Stimulated activated CD8-positive, alpha-beta memory T cell treated with anti-CD3 and anti-CD28 coated beads, Interleukin-15, amount 100 ng/mL, for 4 hours (primary cell): ENCODE data around the gene SIGMAR1.

Experiments used
- DNase-seq, 2 donors: peaks; one replicate each; pipeline ENCODE4 v3.0.0-alpha.2; 2020; ENCODE audit warnings: low read depth in 2 of 2

Gene SIGMAR1

DNA sequence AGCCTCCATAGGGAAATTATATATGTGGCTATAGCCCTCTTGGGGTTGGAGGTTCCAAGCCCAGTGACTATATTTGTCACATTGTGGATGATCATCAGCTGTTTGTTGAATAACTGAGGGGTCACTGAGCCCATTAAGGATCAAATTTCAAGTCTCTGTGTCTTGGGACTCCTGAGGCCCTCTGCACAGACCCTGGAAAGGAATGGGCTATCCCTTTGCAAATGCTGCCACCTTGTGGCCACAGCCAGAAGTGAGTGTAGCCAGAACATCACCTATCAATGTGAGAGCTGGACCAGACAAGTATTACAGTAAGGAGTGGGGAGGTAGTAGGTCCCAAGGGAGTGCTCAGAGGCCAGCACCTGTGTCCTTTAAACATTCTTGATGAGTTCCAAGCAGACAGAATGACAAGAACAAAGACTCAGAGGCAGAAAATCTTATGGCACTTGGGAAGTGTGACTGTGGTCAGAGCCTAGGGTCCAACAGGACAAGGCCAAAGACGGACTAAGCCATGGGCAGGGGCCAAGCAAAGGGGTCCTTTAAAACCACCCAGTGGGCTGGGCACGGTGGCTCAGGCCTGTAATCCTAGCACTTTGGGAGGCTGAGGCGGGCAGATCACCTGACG is 33.9 kb downstream of the SIGMAR1 start:
- DNase-seq, result peak; percentile 53 to 61

- no peak for DNase-seq
Observed at GRCh38 chr9:34601937-34602573, 35.5 kb downstream of the SIGMAR1 start.

- no peak for DNase-seq
Observed at GRCh38 chr9:34600908-34601307, 36.7 kb downstream of the SIGMAR1 start.

GRCh38 chr9:34599546-34599945 is 38.0 kb downstream of the SIGMAR1 start:
- DNase-seq, result no peak

GRCh38 chr9:34594177-34594576 is 43.4 kb downstream of the SIGMAR1 start:
- no peak for DNase-seq

- no peak for DNase-seq
Observed at GRCh38 chr9:34592895-34593601, 44.5 kb downstream of the SIGMAR1 start.

GRCh38 chr9:34591917-34592866 is 45.4 kb downstream of the SIGMAR1 start:
- no peak for DNase-seq

GRCh38 chr9:34591248-34591916 is 46.2 kb downstream of the SIGMAR1 start:
- DNase-seq, result peak; percentile 43 to 50

DNA sequence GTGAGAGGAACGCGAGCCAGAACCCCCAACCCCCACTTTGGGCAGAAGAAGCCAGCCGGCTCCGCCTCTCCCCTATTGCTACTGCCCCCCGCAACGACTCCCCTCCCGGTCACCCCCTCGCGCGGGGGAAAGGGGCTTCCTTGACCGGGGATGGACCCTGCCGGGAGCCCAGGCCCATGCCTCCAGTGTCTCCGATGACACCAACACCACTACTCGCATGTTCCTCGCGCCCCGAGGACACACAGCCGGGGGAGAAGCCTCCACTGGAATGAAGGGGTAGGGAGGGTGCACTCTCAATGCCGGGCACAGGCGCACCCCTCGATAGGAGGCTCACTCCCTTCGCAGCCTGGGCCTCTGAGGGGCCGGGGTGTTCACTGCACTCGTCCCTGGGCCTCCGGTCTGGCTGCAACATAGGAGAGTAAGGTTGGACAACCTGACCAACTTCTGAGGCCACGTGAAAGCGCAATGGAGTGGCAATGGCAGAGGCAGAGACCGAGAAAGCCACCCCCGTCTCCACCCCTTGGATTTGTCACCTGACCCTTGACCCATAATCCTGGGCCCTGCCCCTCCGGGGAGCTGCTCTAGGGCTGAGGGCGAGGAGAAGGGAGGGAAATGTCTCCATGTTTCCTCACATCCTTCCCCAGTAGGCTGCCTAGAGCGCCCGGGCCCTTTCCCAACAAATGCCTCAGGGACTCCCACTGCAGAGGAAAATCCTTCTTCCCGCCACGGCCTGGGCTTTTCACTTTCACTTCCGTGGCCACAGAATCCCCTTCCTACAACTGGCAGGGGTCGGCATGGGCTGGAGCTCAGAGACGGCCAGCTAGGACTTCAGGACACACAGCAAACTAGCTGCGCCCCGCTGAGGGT is 47.0 kb downstream of the SIGMAR1 start:
- no peak for DNase-seq

- DNase-seq, result no peak
Observed at GRCh38 chr9:34589636-34590380, 47.8 kb downstream of the SIGMAR1 start, which contains the start of gene CNTFR. TSS of gene CNTFR (minus strand) at chr9:34589724. CDS start at chr9:34568981, 20,743 bp downstream.

- DNase-seq, result no peak
Observed at GRCh38 chr9:34588671-34589635, 48.6 kb downstream of the SIGMAR1 start.

- DNase-seq, result no peak
Observed at GRCh38 chr9:34587271-34587670, 50.3 kb downstream of the SIGMAR1 start.

GRCh38 chr9:34585946-34586669 is 51.5 kb downstream of the SIGMAR1 start:
- no peak for DNase-seq

GRCh38 chr9:34584970-34585369 is 52.6 kb downstream of the SIGMAR1 start:
- no peak for DNase-seq
